Right renal cortex interstitium (tissue), 3 donors: ENCODE measurements around the gene NRDC. TPM values are rescaled to one million over a fixed set of nuclear protein-coding genes. Genes with fewer than 3 reads are reported as not detected.
"Not testable (repeated sequence)": the region's sequence is repeated elsewhere in the genome, so short reads cannot be mapped to it uniquely, and the experiment has no call there.

Source experiments
- DNase-seq, 3 donors: peaks; one replicate each; pipeline ENCODE4 v3.0.0-alpha.2; 2013; ENCODE audit warnings: low read depth in 3 of 3, low spot score in 2 of 3
- polyA plus RNA-seq, 3 donors: library from polyadenylated mRNA; unstranded; fragments of 120-200 nt; gene quantifications; one replicate each; pipeline ENCODE4 v1.2.1, GENCODE V29; 2013; ENCODE audit not compliant: insufficient read length in 3 of 3

Gene NRDC
- polyA plus RNA-seq, 3 donors, result 130 to 133 (median 130) TPM

DNA sequence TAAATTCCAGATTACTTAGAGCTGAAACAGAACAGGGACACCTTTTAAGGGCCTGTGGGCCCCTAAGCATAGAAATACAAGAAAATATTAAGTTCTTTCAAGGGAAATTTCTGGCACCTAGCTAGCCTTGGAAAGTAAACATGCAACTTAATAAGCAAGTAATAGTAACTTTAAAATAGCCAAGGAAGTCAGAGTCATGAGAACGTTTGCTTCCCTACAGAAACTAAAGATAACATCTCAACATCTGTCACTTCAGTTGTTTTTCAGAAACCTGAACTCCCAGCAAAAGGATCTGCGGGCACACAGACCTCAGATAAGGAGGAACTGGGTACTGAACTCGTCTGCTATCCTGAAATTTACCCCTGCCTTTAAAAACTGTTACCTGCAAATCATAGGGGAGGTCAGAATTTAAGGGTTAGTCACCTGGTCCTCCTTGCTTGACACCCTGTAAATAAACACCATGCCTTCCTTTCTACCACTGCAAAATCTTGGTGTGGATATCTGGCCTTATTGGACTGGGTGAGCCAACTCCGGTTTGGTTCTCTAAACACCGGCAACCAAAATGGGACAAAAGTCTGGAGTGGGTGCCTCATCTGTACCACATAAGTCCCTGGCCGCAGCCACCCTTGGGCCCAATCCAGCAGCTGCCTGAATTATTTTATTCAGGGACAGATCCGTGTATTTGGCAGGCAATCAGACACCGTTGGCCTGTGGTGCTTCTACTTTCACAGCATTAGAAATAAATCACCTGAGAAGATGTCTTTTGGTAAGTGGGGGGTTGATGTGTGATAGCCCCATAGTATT is 27.9 kb downstream of the NRDC start:
- DNase-seq, result no peak

DNA sequence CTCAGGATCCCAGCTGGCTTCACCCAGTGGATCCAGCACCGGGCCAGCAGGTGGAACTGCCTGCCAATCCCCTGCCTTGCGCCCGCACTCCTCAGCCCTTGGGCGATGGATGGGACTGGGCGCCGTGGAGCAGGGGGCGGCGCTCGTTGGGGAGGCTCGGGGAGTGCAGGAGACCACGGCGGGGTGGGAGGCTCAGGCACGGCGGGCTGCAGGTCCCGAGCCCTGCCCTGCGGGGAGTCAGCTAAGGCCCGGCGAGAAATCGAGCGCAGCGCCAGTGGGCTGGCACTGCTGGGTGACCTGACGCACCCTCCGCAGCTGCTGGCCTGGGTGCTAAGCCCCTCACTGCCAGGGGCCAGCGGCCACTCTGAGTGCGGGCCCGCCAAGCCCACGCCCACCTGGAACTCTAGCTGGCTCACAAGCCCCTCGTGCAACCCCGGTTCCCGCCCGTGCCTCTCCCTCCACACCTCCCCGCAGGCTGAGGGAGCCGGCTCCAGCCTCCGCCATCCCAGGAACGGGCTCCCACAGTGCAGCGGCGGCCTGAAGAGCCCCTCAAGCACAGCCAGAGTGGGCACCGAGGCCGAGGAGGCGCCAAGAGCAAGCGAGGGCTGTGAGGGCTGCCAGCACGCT is 31.1 kb downstream of the NRDC start:
- no peak for DNase-seq

DNA sequence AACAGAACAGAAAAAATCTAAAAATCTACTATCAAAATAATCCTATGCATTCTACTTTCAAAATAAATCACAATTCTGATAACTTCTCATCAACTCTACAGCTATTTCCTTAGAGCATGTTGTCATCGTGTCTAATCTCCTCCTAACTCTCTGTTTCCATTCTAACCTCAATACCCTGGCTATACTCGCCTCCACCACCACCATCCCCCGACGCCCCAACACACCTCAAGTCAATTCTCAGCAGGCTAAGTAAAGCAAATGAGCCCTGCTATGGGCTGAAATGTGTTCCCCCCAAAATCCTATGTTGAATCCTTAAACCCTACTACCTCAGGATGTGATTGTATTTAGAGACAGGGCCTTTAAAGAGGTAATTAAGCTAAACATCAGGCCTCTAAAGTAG is 34.6 kb downstream of the NRDC start:
- no peak for DNase-seq

DNA sequence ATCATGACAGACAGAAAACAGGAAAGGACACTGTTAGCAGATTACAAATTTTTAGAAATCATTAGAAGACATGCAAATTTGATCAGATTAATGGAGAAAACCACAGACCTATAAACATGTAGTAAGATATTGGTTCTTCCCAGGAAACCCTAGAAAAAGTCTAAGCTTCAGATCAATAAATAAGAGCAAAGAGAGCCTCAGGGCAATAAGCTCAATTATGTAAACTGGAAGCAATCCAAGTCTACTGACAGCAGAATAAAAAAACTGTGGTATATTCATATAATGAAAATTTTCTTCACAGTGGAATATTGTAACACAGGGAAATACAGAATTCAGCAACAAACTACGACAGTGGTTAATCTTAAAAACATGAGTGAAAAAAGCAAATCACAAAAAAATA is 36.3 kb downstream of the NRDC start:
- no peak for DNase-seq

DNA sequence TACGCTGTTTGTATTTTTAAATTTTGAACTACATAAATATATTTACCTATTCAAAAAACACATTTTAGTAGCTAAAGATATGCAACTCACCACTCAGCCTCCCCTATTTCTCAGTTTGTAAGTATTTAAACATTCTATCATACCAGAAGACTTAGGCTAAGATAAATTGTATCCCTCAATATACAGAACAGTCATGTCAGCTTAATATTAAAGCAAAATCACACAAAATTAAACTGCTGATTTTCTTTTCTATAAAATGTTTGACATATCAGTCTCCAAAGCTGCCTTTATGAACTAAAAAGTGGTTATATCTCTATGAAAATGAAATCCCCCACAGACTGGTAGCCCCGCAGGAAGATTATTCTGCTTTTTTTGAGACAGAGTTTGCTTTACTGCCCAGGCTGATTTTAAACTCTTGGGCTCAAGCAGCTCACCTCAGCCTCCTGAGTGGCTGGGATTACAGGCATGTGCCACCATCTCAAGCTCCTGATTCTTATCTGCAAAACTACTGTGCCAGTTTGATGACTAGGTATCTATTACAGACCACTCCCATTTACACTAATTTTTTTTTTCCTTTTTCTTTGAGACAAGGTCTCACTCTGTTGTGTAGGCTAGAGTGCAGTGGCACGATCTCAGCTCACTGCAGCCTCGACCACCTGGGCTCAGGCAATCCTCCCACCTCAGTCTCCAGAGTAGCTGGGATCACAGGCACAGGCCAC is 37.6 kb downstream of the NRDC start:
- DNase-seq, result no peak

DNA sequence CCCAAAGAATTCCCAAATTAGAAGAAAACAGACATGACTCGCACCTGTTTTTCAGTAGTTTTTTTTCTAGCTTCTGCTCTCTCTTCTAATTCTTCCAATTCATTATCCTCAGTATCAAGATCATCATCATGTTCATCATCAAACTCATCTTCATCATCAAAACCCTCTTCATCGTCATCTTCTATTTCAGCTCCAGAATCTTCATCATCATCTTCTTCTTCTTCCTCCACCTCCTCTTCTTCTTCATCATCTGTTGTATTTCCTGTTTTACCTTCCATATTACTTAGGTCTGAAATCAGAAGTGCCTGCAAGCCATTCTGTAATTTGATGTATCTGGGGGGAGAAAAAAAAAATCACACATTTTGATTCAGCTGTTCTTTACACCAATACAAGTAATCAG is 38.3 kb downstream of the NRDC start:
- DNase-seq, result no peak

DNA sequence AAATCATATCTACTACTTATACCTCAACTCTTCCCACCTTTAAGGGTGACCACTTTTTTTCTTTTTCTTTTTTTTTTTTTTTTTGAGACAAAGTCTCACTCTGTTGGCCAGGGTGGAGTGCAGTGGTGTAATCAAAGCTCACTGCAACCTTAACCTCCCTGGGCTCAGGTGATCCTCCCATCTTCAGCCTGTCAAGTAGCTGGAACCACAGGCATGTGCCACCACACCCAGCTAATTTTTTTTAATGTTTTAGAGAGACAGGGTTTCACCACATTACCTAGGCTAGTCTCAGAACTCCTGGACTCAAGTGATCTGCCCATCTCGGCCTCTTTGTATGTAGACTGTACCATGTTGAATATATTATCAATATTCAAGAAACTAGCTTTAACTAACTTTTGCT is 39.4 kb downstream of the NRDC start:
- DNase-seq, result no peak

DNA sequence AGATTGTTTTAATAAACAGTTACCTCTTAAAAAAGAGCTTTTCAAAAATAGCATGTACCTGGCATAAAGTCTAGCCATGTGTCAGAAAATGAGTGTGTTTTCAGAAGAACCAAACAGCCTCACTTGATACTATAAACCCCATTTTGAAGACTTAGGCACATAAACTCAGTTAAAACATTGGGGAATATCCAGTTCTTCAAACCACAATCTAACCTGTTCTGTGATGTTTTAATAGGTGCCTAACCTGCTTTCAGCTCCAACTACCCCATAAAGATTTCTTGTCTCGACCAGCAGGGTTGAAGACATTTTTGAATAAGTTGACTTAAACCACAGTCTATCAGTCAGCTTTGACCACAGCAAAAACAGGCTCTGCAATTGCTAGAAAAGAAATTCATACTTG is 41.3 kb downstream of the NRDC start:
- no peak for DNase-seq

DNA sequence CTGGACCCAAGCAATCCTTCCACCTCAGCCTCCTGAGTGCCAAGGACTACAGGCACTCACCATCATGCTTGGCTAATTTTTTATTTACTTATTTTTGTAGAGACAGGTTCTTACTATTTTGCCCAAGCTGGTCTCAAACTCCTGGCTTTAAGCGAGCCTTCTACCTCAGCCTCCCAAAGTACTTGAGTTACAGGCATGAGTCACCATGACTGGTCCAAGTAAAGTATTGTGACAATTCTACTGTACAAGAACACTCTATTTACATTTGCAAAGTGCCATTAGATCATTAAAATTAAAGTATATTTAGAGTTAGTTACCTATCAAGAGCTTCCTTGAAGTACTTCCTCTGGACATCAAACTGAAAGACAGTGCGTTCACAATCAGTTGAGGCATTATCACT is 44.8 kb downstream of the NRDC start:
- no peak for DNase-seq

DNA sequence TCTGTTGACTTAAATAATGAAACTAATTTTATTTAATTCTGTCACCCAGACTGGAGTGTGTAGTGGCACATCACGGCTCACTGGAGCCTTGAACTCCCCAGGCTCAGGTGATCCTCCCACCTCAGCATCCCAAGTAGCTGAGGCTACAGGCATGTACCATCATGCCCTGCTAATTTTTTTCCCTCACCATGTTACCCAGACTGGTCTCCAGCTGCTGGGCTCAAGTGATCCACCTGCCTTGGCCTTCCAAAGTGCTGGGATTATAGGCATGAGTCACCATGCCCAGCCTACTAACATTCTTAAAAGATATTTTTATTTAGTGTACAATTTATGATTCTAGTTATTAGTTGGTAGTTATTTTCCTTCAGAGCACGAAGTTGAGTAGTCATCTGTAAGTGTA is 49.5 kb downstream of the NRDC start:
- no peak for DNase-seq

DNA sequence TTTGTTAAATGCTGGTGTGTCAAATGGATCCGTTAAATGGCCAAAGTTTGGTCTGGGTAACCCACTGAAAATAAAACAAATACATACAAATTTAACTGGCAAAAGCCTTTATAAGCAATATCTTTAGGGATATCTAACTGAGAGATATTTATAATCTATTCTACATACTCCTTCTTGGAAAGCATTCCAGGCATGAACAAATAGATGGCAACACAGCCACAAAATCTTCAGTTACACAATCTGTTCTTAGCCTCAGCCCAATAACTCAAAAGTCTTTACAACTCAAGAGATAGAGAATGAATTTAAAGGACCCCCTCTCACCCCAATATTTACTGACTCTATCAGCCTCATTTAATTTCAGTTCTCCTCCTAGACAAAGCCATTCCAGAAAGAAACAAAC is 58.7 kb downstream of the NRDC start:
- DNase-seq, result no peak

DNA sequence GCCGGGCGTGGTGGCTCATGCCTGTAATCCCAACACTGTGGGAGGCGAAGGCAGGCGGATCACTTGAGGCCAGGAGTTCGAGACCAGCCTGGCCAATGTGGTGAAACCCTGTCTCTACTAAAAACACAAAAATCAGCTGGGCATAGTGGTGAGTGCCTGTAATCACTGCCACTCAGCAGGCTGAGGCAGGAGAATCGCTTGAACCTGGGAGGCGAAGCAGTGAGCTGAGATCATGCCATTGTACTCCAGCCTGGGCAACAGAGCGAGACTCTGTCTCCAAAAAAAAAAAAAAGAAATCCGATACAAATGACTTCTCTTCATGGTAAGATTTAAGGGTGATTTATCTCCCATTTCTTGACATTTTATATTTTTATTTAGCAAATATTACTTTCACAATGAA is 59.5 kb downstream of the NRDC start:
- DNase-seq, result not testable (repeated sequence)

DNA sequence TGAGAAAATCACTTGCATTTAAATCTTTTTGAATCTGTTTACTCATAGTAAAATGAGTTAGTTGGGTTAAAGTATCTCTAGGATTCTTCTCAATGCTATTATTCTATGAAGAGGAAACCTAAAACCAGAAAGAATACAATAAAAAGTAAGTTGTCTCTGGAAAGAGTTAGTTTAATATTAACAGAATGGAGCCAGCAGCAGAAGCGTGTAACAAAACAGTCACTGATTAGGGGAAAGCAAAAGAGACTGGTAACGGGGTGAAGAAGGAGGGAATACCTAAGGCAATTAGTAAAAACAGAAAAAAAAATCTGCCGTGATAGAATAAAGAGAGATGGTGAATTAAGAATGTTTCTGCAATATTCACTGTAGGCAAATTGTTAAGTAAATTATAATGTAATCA is 60.0 kb downstream of the NRDC start:
- DNase-seq, result peak in 2 of 3 donors; percentile 0 to 10

DNA sequence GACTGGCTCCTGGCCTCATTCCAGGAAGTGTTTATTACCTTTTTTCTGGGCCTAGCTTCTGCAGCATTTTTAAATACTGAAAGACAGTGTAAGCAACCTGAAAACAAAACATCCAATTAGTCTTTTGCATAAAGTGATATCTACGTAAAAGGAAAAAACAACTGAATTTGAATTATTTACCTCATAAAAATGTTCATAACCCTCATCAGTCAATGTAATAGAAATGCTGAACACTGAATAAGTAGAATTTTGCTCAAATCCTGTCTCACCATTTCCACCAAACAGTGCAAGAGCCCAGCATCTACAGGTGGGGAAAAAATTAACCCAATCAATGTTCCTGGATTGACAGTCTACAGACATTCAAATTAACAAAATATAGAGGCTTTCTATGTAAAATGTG is 64.0 kb downstream of the NRDC start:
- no peak for DNase-seq

DNA sequence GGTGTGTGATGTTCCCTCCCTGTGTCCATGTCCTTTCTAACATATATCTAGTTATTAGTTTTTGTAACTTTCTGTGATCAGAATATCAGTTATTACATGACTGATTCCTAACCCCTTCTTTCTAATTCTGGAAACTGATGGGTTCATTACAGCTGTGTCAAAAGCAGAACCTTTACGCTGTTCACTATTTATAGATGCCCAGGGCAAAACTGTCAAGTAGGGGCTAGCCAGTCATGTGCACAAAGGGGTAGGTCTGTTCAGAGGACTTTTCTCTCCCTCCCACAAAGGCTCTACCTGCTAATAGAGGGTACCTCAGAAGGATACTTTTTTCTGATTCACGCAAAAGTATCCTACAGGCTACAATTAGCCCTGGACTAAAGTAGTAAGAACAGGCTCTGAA is 79.2 kb downstream of the NRDC start:
- DNase-seq, result no peak

DNA sequence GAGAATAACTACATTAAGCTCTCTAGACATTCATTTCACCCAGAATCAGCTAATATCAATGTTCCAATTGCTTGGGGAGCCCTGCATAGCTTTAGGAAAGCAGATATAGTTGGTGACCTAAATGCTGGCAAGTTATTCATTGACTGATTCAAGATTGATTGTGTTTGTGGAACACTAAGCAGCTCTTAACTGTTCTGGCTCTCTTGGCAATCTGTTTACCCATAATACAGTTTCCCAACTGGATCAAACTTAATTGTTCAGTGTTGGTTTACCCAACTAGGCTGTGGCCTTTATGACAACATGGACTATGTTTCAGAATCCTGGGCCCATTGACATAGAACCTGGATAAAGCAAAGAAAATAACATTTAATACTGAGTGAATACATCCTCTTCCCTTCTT is 83.7 kb downstream of the NRDC start:
- DNase-seq, result no peak

DNA sequence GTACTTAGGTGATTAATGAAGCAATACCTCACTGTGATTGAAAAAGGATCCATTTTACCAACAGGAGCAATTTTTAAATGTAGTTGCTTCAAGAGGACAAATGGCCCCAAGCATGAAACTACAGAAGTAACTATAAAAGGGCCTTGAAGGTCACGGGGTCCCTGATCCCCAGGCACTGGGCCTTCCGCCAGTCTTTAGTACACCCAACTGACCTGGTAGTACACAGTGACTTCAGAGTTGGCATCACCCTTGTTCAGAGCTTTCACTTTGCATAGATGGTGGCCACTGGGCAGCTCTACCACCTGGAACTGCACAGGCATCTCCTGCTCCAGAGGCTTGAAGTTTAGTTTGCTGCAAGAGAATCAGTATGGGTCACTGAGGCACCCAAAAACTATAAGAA is 84.3 kb downstream of the NRDC start:
- DNase-seq, result no peak

DNA sequence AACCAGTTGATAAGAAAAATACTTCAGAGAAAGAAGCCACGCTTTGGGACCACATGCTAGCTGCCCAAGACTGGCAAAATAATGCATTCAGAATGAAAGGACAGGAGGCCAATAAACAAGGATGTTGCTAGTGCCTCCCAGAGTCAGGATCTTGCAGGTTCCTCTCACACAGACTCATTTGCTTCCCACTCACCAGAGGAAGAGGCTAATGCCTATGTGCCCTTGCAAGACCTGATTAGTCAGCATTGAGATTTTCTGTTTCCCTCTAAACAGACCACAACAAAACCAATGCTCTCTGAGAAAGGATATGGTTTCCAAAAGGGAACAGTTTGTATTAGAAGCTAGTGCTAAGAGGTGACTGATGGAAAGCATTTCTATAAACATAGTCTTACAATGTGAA is 85.7 kb downstream of the NRDC start:
- no peak for DNase-seq

DNA sequence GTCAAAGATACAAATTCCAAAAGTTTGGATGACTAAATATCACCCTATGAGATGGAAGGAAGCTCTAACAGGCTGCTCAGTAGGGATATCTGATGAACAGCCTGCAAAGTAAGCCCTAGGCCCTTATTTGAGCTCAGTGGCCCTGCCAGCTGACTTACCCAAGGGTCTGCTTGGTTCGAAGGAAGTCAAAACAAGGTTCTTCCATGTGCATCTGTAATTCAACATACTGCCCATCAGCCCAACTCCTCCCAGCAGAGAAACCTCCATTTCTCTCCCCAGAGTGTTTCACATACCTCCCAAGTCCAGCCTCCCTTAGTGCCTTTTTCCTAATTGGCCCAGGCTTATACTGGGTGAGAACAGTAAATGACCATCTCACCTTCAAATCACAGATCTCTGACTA is 86.6 kb downstream of the NRDC start:
- no peak for DNase-seq

DNA sequence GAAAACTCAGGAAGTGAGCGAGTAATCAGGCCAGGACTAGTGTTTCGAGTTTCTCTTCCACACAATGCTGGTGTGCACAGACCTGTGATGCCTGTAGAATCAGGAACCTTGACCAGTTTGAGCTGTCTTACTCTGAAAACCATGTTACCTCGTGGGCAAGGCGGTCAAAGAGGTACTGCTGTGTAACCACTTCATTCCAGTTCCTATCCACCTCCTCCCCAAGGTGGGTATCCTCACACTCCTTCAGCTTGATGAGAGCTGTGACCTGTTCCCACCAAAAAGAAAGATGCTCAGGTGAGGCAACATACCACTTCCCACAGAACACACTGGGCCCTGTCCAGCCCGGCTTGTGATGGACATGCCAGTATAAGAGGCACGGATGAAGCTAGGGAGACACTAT is 88.1 kb downstream of the NRDC start:
- no peak for DNase-seq

DNA sequence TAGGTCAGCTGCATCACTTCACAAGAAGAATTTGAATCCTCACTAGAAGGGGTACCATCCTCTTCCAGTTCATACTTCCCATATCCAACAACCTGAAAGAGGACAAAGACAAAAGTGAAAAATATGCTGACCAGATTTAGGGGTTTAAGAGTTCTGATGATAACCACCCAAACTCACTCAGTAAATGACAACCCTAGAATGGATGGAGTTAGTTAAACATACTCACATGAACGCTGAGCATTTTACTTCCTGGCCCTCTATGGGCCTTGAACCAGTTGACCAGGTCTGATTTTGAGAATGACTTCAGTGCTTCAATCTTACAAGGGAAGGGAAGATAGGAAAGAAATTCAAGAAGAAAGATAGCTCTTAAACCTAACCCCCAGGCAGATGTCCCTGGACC is 89.2 kb downstream of the NRDC start:
- no peak for DNase-seq

DNA sequence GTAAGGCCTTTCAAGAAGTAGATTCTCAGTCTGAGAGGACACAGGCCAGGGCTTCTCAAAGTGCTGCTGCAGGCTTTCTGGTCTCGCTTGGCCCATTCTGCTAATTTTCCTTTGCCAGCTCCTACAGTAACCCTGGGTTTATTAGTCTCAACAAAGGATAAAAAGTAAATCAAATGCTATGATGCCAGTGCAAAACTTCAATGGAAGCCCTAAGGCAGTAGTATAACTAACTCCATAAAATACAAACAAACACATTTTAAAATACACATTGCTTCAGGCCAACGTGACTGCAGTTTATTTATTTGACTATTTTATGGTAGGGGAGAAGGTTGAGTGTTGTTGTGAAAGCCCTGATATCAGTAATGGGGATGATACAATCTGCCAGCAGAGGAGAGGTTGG is 89.6 kb downstream of the NRDC start:
- DNase-seq, result no peak
